ENCODE results near the gene SPEG. TPM values are rescaled to one million over a fixed set of nuclear protein-coding genes. Genes with fewer than 3 reads are reported as not detected.

Gene SPEG
- total RNA-seq, 3 donors from 2014 or later (not counting 1 experiment from before 2014, with no cell fraction given), result 0.35 to 1.5 (median 1.2) TPM

GRCh38 chr2:219400562-219400961 lies 34.1 kb upstream of the SPEG start:
- DNase-seq (no peak), ATAC-seq (no peak)
- WGBS (ENCODE audit: insufficient coverage), result 58% methylated on average over 4 of the region's 6 CpGs
- Histone ChIP-seq H3K9me3 (ENCODE audit: control insufficient read depth, insufficient read depth, low read length) (no peaks in the 10 kb centered on the region), H3K36me3 (ENCODE audit: control insufficient read depth, insufficient read depth, low read length) (no peaks in the 10 kb centered on the region), H3K27ac (ENCODE audit: low read length) (no peak overlapping the region), H3K4me3 (ENCODE audit: low read length) (no peak overlapping the region), H3K27me3 (ENCODE audit: control insufficient read depth, insufficient read depth, low read length) (no peaks in the 10 kb centered on the region), H3K4me1 (ENCODE audit: control insufficient read depth, insufficient read depth, low read length) (no peaks in the 10 kb centered on the region)
- Mint-ChIP-seq H3K36me3 (no peaks in the 10 kb centered on the region), H3K27ac (no peak overlapping the region), H3K4me3 (no peak overlapping the region), H3K27me3 (ENCODE audit: low read depth in 2 of 2) (peaks cover 14 to 21% of the 10 kb centered on the region in 2 donors), H3K9me3 (no peaks in the 10 kb centered on the region), H3K4me1 (peaks cover 0 to 11% of the 10 kb centered on the region in 2 donors)
- no peak for TF ChIP-seq CTCF (IDR thresholded peaks at IDR 0.05)
- intact Hi-C loops (cut with micrococcal nuclease), result loop anchor here (5.0 kb wide), 1 partner anchor 242 kb away; no protein-coding TSS in a partner anchor

- Histone ChIP-seq H3K4me1 (ENCODE audit: control insufficient read depth, insufficient read depth, low read length) (no peaks in the 10 kb centered on the region), H3K27ac (ENCODE audit: low read length) (no peak overlapping the region), H3K27me3 (ENCODE audit: control insufficient read depth, insufficient read depth, low read length) (no peaks in the 10 kb centered on the region), H3K9me3 (ENCODE audit: control insufficient read depth, insufficient read depth, low read length) (no peaks in the 10 kb centered on the region), H3K36me3 (ENCODE audit: control insufficient read depth, insufficient read depth, low read length) (no peaks in the 10 kb centered on the region), H3K4me3 (ENCODE audit: low read length) (no peak overlapping the region)
- ATAC-seq (no peak), DNase-seq (no peak)
- H3K36me3 Mint-ChIP-seq, result no peaks in the 10 kb centered on the region
- WGBS (ENCODE audit: insufficient coverage), result 93% methylated on average over 7 of the region's 8 CpGs
- H3K27me3 Mint-ChIP-seq (ENCODE audit: low read depth in 2 of 2), result peaks cover 14 to 21% of the 10 kb centered on the region in 2 donors
- H3K4me3 Mint-ChIP-seq, result no peak overlapping the region
- peaks cover 0 to 11% of the 10 kb centered on the region in 2 donors for H3K4me1 Mint-ChIP-seq
- no peaks in the 10 kb centered on the region for H3K9me3 Mint-ChIP-seq
- no peak overlapping the region for H3K27ac Mint-ChIP-seq
- TF ChIP-seq CTCF (IDR thresholded peaks at IDR 0.05), result no peak
- intact Hi-C loops (cut with micrococcal nuclease), result loop anchor here (2.0 to 5.0 kb wide), 2 partner anchors 57 to 241 kb away; no protein-coding TSS in a partner anchor
These were observed 33.0 kb upstream of the SPEG start for GRCh38 chr2:219401606-219402005.

DNA sequence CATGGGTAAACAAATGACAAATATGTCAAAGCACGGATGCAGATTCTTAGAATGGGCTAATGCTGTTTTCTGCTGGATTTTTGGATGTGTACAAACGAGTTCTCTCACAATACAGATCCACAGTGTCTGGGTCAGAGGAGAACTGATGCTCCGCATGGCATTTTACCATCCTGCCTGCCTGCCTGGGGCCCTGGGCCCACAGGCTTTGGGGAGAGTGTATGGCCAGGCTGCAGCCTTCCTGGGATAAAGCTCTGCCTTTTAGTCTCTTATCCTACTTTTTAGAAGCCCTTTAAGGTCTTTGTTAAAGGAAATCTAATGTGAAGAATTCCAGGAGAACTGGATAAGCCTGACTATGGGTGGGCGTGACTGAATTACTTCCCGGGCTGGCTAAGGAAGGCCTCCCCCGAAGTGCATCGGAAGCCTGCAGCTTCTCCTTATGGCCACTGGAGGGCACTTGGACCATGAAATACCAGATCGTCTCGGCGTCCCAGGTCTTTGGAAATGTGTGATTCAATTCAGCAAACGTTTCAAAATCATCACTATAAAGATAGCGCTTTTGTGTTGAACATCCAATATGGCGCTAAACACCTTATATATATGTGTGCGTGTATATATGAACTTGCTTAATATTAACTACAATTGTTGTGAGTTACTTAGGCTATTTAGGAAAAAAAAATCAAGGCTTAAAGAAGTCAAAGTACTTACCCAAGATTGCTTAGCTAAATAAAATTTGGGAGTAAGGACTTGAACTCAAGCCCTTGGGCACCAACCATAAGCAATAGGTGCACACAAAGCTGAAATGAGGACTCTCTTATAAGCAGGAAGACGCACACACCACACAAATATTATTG lies 31.8 kb upstream of the SPEG start:
- peak; percentile 75 to 99 (median 96) for ATAC-seq
- 29% methylated on average over 8 of the region's 15 CpGs for WGBS (ENCODE audit: insufficient coverage)
- H3K4me1 Mint-ChIP-seq, result peaks cover 0 to 11% of the 10 kb centered on the region in 2 donors

More for the DNA sequence above, 31.8 kb upstream of the SPEG start:
- Mint-ChIP-seq H3K36me3 (no peaks in the 10 kb centered on the region), H3K4me3 (no peak overlapping the region), H3K9me3 (no peaks in the 10 kb centered on the region), H3K27ac (no peak overlapping the region), H3K27me3 (ENCODE audit: low read depth in 2 of 2) (peaks cover 19 to 21% of the 10 kb centered on the region in 2 donors)
- Histone ChIP-seq H3K9me3 (ENCODE audit: control insufficient read depth, insufficient read depth, low read length) (no peaks in the 10 kb centered on the region), H3K4me1 (ENCODE audit: control insufficient read depth, insufficient read depth, low read length) (no peaks in the 10 kb centered on the region), H3K27me3 (ENCODE audit: control insufficient read depth, insufficient read depth, low read length) (no peaks in the 10 kb centered on the region), H3K36me3 (ENCODE audit: control insufficient read depth, insufficient read depth, low read length) (no peaks in the 10 kb centered on the region), H3K27ac (ENCODE audit: low read length) (no peak overlapping the region), H3K4me3 (ENCODE audit: low read length) (no peak overlapping the region)
- intact Hi-C loops (cut with micrococcal nuclease), result loop anchor here (1.0 to 5.0 kb wide), 3 partner anchors 56 to 239 kb away; no protein-coding TSS in a partner anchor
- DNase-seq, result peak in 1 of 2 donors; percentile 81
- peak; percentile 82 for TF ChIP-seq CTCF (IDR thresholded peaks at IDR 0.05)
